Gastrocnemius medialis (tissue), 4 donors: ENCODE measurements around the gene KRT75. TPM values are rescaled to one million over a fixed set of nuclear protein-coding genes. Genes with fewer than 3 reads are reported as not detected.

Experiments used
- ATAC-seq, 2 donors: fragments of 150-250 bp; one replicate each; pipeline ENCODE4 v1.9.1; 2016
- DNase-seq, 2 donors: peaks; one replicate each; pipeline ENCODE4 v3.0.0-alpha.2; 2019
- H3K27ac ChIP-seq, 4 donors: fragments of 200-600 bp; sonication (generic); 1 replicate in 1 of 4; 2 replicates in 3 of 4; pipeline ENCODE4 v1.5.1; 2016 to 2018; ENCODE audit warnings: mild to moderate bottlenecking in 2 of 4, moderate library complexity in 1 of 4
- H3K27me3 ChIP-seq, 3 donors: fragments of 200-600 bp; sonication (generic) in 2 of 3; 1 replicate in 1 of 3; 2 replicates in 2 of 3; pipeline versions ENCODE4 v1.5.1 to v1.6.0; 2016 to 2019; ENCODE audit warnings: mild to moderate bottlenecking in 1 of 3, moderate library complexity in 1 of 3
- H3K36me3 ChIP-seq, 2 donors: fragments of 200-600 bp; sonication (generic) in 1 of 2; one replicate each; pipeline ENCODE4 v1.5.1; 2017 to 2018
- H3K4me1 ChIP-seq, 2 donors: fragments of 200-600 bp; sonication (generic) in 1 of 2; one replicate each; pipeline ENCODE4 v1.5.1; 2016 to 2017; ENCODE audit warnings: mild to moderate bottlenecking in 2 of 2
- H3K4me3 ChIP-seq, 4 donors: fragments of 200-600 bp; sonication (generic) in 3 of 4; 1 replicate in 1 of 4; 2 replicates in 3 of 4; pipeline ENCODE4 v1.5.1; 2016 to 2019; ENCODE audit warnings: mild to moderate bottlenecking in 2 of 4
- H3K9me3 ChIP-seq, 3 donors: fragments of 200-600 bp; sonication (generic) in 2 of 3; 1 replicate in 1 of 3; 2 replicates in 2 of 3; pipeline ENCODE4 v1.5.1; 2016 to 2019
- CTCF ChIP-seq, 5 experiments: fragments of 450-650 bp in 3 of 5; fragments of 200-600 bp in 2 of 5; sonication (generic) in 2 of 5; IDR thresholded peaks in 4 of 5; conservative IDR thresholded peaks in 1 of 5; 1 replicate in 4 of 5; 2 replicates in 1 of 5; pipeline ENCODE4 v1.5.1; 2016 to 2019; ENCODE audit warnings: antibody characterized with exemption in 5 of 5, mild to moderate bottlenecking in 3 of 5, moderate library complexity in 3 of 5
- POLR2A ChIP-seq, 2 donors: fragments of 450-650 bp; IDR thresholded peaks; one replicate each; pipeline ENCODE4 v1.6.1; 2017; ENCODE audit warnings: antibody characterized with exemption in 2 of 2, mild to moderate bottlenecking in 2 of 2, moderate library complexity in 2 of 2
- in situ Hi-C, 4 donors: fragments of 200-750 bp; cut with MboI; loops; one replicate each; pipeline versions ENCODE4 v1.15.0 to v1.8.0; 2017; ENCODE audit warnings: low sequenced_read_pairs in 4 of 4
- intact Hi-C: fragments of 100-400 bp; cut with DNase I; formaldehyde crosslinking; loops from one replicate; pipeline ENCODE4 v1.15.1; 2023; ENCODE audit warnings: low total_unique reads
- total RNA-seq, 4 donors: library from RNA; depleted of rRNA; stranded (reverse); fragments of >200 nt; gene quantifications; one replicate each; pipeline versions ENCODE4 v1.1.0 to v1.2.3, GENCODE V29; 2016

The KRT75 gene
- total RNA-seq, 4 donors from 2014 or later, result not detected

GRCh38 chr12:52435659-52435999, 1.5 kb upstream of the KRT75 start:
- Histone ChIP-seq H3K27ac (no peak overlapping the region), H3K4me3 (no peak overlapping the region), H3K36me3 (no peaks in the 10 kb centered on the region), H3K9me3 (no peaks in the 10 kb centered on the region), H3K4me1 (no peaks in the 10 kb centered on the region), H3K27me3 (peaks cover 2 to 11% (median 9%) of the 10 kb centered on the region in 3 donors)
- TF ChIP-seq POLR2A (IDR thresholded peaks at IDR 0.05), result no peak
- no peak for TF ChIP-seq CTCF (IDR thresholded peaks at IDR 0.05 in 4 of 5, conservative IDR thresholded peaks at IDR 0.05 in 1 of 5)
- ATAC-seq, result no peak
- DNase-seq, result no peak
- in situ Hi-C loops, result no loop called here
- intact Hi-C loops, result no loop called here

GRCh38 chr12:52434760-52435530, 774 bp upstream of the KRT75 start:
- no peak overlapping the region for H3K27ac ChIP-seq
- H3K9me3 ChIP-seq, result no peaks in the 10 kb centered on the region
- no peaks in the 10 kb centered on the region for H3K36me3 ChIP-seq
- ATAC-seq (no peak), DNase-seq (no peak)
- intact Hi-C loops (no loop called here), in situ Hi-C loops (no loop called here)
- no peak for TF ChIP-seq POLR2A (IDR thresholded peaks at IDR 0.05)
- no peak for TF ChIP-seq CTCF (IDR thresholded peaks at IDR 0.05 in 4 of 5, conservative IDR thresholded peaks at IDR 0.05 in 1 of 5)
- peaks cover 2 to 11% (median 9%) of the 10 kb centered on the region in 3 donors for H3K27me3 ChIP-seq
- H3K4me1 ChIP-seq, result no peaks in the 10 kb centered on the region
- no peak overlapping the region for H3K4me3 ChIP-seq

- Histone ChIP-seq H3K27ac (no peak overlapping the region), H3K4me1 (no peaks in the 10 kb centered on the region), H3K27me3 (peaks cover 2 to 11% (median 9%) of the 10 kb centered on the region in 3 donors), H3K9me3 (no peaks in the 10 kb centered on the region), H3K36me3 (no peaks in the 10 kb centered on the region), H3K4me3 (no peak overlapping the region)
- in situ Hi-C loops (no loop called here), intact Hi-C loops (no loop called here)
- DNase-seq (no peak), ATAC-seq (no peak)
- no peak for TF ChIP-seq POLR2A (IDR thresholded peaks at IDR 0.05)
- no peak for TF ChIP-seq CTCF (IDR thresholded peaks at IDR 0.05 in 4 of 5, conservative IDR thresholded peaks at IDR 0.05 in 1 of 5)
Observed at GRCh38 chr12:52433501-52434080, 580 bp downstream of the KRT75 start.

GRCh38 chr12:52432559-52433207, 1.5 kb downstream of the KRT75 start:
- TF ChIP-seq CTCF (IDR thresholded peaks at IDR 0.05 in 4 of 5, conservative IDR thresholded peaks at IDR 0.05 in 1 of 5), result no peak
- TF ChIP-seq POLR2A (IDR thresholded peaks at IDR 0.05), result no peak
- DNase-seq (no peak), ATAC-seq (no peak)
- Histone ChIP-seq H3K36me3 (no peaks in the 10 kb centered on the region), H3K4me3 (no peak overlapping the region), H3K4me1 (no peaks in the 10 kb centered on the region), H3K27ac (no peak overlapping the region), H3K9me3 (no peaks in the 10 kb centered on the region), H3K27me3 (peaks cover 2 to 11% (median 9%) of the 10 kb centered on the region in 3 donors)
- intact Hi-C loops (no loop called here), in situ Hi-C loops (no loop called here)
